GM18907 (cell line): Measurements from ENCODE around the gene PRPF39.
"Not testable (repeated sequence)": the region's sequence is repeated elsewhere in the genome, so short reads cannot be mapped to it uniquely, and the experiment has no call there.

Source experiments
- ATAC-seq: cut with Tn5 transposase; IDR thresholded peaks from one replicate; pipeline ENCODE4 v1.9.1; 2021; ENCODE audit warnings: mild to moderate bottlenecking, moderate library complexity; ENCODE audit not compliant: unreplicated experiment

Gene PRPF39

GRCh38 chr14:45081096-45081495 lies 2.8 kb upstream of the PRPF39 start:
- ATAC-seq, result not testable (repeated sequence)

GRCh38 chr14:45082420-45082819 lies 1.5 kb upstream of the PRPF39 start:
- ATAC-seq, result no peak

GRCh38 chr14:45083617-45083975 lies 320 bp upstream of the PRPF39 start:
- ATAC-seq, result no peak

GRCh38 chr14:45084946-45085346 lies 1.0 kb downstream of the PRPF39 start:
- ATAC-seq, result no peak

GRCh38 chr14:45089813-45090212 lies 5.9 kb downstream of the PRPF39 start:
- ATAC-seq, result peak; percentile 75

- ATAC-seq, result no peak
Observed at GRCh38 chr14:45091710-45092109, 7.8 kb downstream of the PRPF39 start.

- ATAC-seq, result no peak
Observed at GRCh38 chr14:45094275-45094674, 10.4 kb downstream of the PRPF39 start.

- no peak for ATAC-seq
Observed at GRCh38 chr14:45095143-45095542, 11.2 kb downstream of the PRPF39 start.

GRCh38 chr14:45096218-45096617 lies 12.3 kb downstream of the PRPF39 start:
- no peak for ATAC-seq

- ATAC-seq, result no peak
Observed at GRCh38 chr14:45103806-45104205, 19.9 kb downstream of the PRPF39 start.

GRCh38 chr14:45104561-45104960 lies 20.6 kb downstream of the PRPF39 start:
- ATAC-seq, result no peak

- ATAC-seq, result no peak
Observed at GRCh38 chr14:45112896-45113781, 29.2 kb downstream of the PRPF39 start.

- no peak for ATAC-seq
Observed at GRCh38 chr14:45114327-45114726, 30.4 kb downstream of the PRPF39 start.

- ATAC-seq, result no peak
Observed at GRCh38 chr14:45118594-45118993, 34.7 kb downstream of the PRPF39 start.

- peak; percentile 48 for ATAC-seq
Observed at GRCh38 chr14:45120096-45120495, 36.2 kb downstream of the PRPF39 start.

- no peak for ATAC-seq
Observed at GRCh38 chr14:45123271-45123670, 39.4 kb downstream of the PRPF39 start.

- ATAC-seq, result no peak
Observed at GRCh38 chr14:45125754-45126153, 41.8 kb downstream of the PRPF39 start.

- no peak for ATAC-seq
Observed at GRCh38 chr14:45128963-45129629, 45.2 kb downstream of the PRPF39 start.

- ATAC-seq, result no peak
Observed at GRCh38 chr14:45133683-45134050, 49.8 kb downstream of the PRPF39 start.

GRCh38 chr14:45134051-45134958 lies 50.4 kb downstream of the PRPF39 start, which contains the start of gene FKBP3:
TSS of gene FKBP3 (minus strand) at chr14:45134481. CDS start at chr14:45134456, 25 bp downstream.
- ATAC-seq, result peak; percentile 95

GRCh38 chr14:45135156-45135555 lies 51.2 kb downstream of the PRPF39 start:
- no peak for ATAC-seq
